DMS 273 treated with DMSO at 0.1 percent for 48 hours (cell line): ENCODE data around the gene HK3.

Source experiments
- DNase-seq: peaks from one replicate; lab custom pipeline; 2025; lab: John Stamatoyannopoulos, UW

The HK3 gene

GRCh38 chr5:176870110-176870591, 29.0 kb downstream of the HK3 start:
- DNase-seq, result no peak

DNA sequence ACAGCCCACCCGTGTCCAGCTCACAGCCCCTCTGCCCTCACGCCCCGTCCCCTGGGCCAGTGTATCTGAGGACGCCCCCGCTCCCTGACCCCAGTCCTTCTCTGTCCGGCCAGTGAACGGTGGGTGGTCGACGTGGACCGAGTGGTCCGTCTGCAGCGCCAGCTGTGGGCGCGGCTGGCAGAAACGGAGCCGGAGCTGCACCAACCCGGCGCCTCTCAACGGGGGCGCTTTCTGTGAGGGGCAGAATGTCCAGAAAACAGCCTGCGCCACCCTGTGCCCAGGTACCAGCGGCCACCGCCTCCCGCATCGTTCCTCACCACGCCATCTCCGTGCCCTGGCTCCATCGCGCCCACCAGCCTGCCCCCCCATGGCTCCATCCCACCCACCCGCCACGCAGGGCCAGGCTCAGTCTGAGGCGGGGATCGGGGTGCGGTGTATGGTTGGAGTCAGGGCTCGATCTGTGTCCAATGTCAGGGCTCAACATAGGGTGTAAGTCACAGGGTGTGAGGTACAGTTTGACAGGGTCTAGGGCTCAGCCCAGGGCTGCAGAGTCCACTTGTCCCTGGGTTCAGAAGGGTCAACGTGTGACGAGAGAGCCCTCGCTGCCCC, 29.5 kb downstream of the HK3 start:
- DNase-seq, result no peak

DNA sequence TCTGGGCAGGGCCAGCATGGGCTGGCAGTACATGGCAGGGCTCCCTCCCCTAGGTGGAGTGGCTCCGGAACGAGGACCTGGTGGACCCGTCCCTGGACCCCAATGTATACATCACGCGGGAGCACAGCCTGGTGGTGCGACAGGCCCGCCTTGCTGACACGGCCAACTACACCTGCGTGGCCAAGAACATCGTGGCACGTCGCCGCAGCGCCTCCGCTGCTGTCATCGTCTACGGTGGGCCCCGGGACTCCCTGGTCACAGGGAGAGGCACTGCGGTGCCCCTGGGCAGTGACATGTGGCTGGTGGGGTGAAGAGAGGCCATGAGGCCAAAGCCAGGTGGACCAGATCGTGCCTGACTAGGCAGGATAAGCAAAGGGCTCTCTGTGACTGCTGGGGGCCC, 30.4 kb downstream of the HK3 start:
- DNase-seq, result no peak

GRCh38 chr5:176868126-176868525, 31.0 kb downstream of the HK3 start:
- no peak for DNase-seq

DNA sequence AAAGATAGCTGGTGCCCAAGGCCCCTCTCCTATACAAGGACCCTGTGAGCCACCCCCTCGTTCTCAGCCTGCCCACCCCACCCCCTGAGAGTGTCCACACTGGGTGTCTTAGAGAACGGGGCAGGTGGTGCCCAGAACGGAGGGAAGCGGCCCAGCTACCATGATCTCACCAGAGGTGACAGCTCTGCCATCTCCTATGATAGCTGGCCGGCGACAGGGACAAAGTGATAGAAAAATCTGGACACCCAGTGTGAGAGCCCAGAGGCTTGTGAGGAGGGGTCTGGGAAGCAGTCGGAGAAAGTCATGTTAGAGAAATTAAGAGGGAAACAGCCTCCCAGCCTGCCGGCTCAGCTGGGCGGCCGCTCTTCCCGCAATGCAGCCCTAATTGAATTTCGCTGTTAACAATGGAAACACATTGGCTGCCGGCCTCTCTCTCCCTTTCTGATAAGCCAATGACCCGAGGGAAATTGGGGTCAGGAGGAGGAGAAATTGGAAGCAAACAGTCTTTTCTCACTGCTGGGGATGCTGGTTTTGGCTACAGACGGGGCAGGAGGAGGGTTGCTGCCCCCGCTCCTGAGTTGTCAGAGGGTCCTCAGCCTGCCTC, 32.3 kb downstream of the HK3 start:
- no peak for DNase-seq

GRCh38 chr5:176865964-176866363, 33.2 kb downstream of the HK3 start:
- DNase-seq, result no peak

- DNase-seq, result no peak
These were observed 34.4 kb downstream of the HK3 start for GRCh38 chr5:176864755-176865154.

DNA sequence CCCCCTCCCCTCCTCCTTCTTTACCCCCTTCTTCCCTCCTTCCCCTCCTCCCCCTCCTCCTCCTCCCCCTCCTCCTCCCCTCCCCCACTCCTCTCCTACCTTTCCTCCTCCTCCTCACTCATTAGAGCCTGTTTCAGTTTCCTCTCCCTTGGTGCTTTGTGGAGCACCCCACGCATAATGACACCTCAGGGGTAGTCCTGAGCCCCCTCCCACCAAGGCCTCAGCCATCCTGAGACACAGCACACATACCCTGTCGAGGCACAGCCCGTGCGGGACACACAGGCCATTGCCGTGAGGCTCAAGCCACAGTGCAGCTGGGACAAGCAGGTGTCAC, 35.4 kb downstream of the HK3 start:
- DNase-seq, result no peak

DNA sequence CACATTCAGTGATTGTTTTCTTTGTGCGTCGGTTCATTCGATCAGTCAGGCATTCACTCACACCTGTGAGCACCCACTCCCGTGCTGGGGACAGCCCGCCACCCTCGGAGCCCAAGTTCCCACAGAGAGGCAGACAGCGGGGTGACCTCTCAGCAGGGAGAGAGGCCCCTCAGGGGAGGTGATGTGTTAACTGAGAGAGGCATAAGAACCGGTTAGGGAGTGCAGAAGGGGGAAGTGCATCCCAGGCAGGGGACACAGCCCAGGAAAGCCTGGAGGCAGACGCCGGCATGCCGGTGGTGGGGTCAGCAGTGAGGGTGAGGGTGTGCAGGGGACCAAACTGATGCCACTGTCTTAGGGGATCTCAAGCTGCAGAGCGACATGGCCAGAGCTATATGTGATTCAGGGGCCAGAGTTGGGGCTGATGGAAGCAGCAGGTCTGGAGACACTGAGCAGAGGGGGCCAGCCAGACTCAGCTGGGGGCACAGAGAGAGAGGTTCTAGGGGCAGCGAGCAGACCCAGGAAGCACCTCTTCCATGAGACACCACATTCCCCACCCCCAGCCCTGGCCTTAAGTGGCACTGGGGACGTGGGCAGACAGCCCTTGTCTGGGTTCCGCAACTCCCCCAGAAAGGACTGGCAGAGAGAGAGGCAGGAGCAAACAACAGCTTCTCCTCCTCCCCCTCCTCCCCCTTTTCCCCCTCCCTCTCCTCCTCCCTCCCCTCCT, 35.9 kb downstream of the HK3 start:
- DNase-seq, result no peak

GRCh38 chr5:176862330-176862995, 36.7 kb downstream of the HK3 start:
- DNase-seq, result no peak

GRCh38 chr5:176861276-176861675, 37.9 kb downstream of the HK3 start:
- DNase-seq, result no peak

- no peak for DNase-seq
These were observed 38.8 kb downstream of the HK3 start for GRCh38 chr5:176860381-176860780.

DNA sequence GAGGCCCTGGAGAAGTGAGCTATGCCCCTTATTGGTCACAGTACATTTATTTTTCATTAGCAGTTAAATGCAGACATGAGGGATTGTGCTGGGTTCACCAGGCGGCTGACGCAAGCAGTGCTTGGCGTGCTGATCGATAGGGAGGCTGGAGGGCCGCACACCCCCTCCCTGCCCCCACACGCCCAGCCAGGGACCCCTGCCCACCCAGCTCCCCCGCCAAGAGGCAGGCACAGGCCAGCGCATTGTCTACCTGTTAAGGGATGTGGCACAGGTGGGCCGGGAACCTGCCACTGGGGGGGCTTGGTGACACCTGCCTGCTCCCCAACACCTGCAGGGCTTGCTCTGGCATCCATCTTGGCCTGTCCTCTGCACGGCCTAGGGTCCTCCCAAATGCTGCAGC, 39.2 kb downstream of the HK3 start:
- no peak for DNase-seq

DNA sequence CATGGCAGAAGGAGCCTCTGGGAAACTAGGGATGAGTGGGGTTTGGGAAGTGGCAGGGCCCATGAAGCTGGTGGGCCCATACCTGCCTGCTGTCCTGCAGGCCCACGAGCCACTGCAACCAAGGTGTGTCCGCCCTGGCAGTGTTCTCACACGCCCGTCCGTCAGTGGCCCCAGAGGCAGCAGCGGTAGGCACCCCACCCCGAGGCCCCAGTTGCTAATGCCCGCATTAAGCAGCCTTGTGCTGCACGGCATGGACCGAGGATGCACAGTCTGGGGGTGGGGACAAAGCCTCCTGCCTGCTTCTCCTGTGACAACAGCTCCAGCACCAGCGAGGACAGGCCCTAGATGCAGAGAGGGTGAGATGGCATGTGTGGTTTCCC, 41.3 kb downstream of the HK3 start:
- no peak for DNase-seq

- no peak for DNase-seq
These were observed 41.8 kb downstream of the HK3 start for GRCh38 chr5:176857216-176857893.

DNA sequence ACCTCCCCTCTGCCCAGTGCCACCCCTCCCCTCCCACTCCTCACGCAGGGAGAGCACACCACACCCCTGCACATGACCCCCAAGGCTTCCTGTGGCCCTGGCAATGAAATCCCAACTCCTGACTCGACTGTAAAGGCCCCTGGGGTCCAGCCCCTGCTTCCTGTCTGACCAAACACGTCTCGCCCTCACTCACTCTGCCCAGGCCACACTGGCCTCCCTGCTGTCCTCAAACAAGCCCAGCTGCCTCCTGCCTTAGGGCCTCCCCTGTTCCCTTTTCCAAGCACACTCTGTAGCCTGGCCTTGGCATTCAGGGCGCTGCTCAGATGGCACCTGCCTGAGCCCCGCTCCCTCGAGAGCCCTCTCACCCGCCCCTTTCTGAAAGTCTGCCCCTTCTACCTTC, 42.4 kb downstream of the HK3 start:
- no peak for DNase-seq

DNA sequence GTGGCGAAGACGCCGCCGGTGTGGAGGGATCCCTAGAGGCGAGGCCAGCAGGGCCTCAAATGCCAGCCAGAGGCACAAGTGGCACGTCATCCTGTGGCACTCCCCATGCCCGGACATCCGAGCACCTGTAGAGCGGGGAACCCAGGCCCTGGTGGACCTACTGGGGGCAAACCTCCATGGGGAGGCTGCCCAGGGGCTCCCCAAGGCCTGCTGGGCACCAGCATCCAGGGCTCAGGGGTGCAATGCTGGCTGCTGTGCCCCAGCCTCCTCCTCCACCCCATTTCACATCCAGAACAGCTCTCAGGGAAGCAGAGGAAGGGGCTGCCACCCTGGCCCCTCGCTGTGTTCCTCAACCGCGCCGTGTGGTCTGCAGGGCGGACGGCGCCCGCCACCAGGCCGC, 43.5 kb downstream of the HK3 start:
- DNase-seq, result no peak

GRCh38 chr5:176854164-176854563, 45.0 kb downstream of the HK3 start:
- no peak for DNase-seq

GRCh38 chr5:176853151-176853778, 45.9 kb downstream of the HK3 start:
- DNase-seq, result no peak

- no peak for DNase-seq
These were observed 47.1 kb downstream of the HK3 start for GRCh38 chr5:176851871-176852658.

GRCh38 chr5:176851380-176851779, 47.8 kb downstream of the HK3 start:
- no peak for DNase-seq
